ENCODE measurements around the gene SYT10.

GRCh38 chr12:33383503-33383902 is 56.1 kb downstream of the SYT10 start:
- TF ChIP-seq CREM (CRISPR knock-in tag; IDR thresholded peaks at IDR 0.05) (no peak), CTCF (IDR thresholded peaks at IDR 0.05) (no peak), CREB1 (CRISPR knock-in tag; IDR thresholded peaks at IDR 0.05) (no peak), OVOL2 (CRISPR knock-in tag; IDR thresholded peaks at IDR 0.05; ENCODE audit: borderline replicate concordance) (no peak), NFE2L1 (CRISPR knock-in tag; IDR thresholded peaks at IDR 0.05) (no peak), ZSCAN18 (CRISPR knock-in tag; IDR thresholded peaks at IDR 0.05) (no peak), KAT7 (CRISPR knock-in tag; IDR thresholded peaks at IDR 0.05; ENCODE audit: borderline replicate concordance) (no peak), JUN (CRISPR knock-in tag; IDR thresholded peaks at IDR 0.05) (no peak), ELF4 (CRISPR knock-in tag; IDR thresholded peaks at IDR 0.05; ENCODE audit: low read depth) (no peak), NFYB (CRISPR knock-in tag; conservative IDR thresholded peaks at IDR 0.05; ENCODE audit: low read depth) (no peak)
- TF ChIP-seq, protein P1, sequence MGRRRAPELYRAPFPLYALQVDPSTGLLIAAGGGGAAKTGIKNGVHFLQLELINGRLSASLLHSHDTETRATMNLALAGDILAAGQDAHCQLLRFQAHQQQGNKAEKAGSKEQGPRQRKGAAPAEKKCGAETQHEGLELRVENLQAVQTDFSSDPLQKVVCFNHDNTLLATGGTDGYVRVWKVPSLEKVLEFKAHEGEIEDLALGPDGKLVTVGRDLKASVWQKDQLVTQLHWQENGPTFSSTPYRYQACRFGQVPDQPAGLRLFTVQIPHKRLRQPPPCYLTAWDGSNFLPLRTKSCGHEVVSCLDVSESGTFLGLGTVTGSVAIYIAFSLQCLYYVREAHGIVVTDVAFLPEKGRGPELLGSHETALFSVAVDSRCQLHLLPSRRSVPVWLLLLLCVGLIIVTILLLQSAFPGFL (CRISPR knock-in tag; IDR thresholded peaks at IDR 0.05; ENCODE audit: borderline replicate concordance) = no peak
- TF ChIP-seq, protein P2, sequence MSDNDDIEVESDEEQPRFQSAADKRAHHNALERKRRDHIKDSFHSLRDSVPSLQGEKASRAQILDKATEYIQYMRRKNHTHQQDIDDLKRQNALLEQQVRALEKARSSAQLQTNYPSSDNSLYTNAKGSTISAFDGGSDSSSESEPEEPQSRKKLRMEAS (CRISPR knock-in tag; IDR thresholded peaks at IDR 0.05) = no peak
